ENCODE data around the gene SYT5. TPM values are rescaled to one million over a fixed set of nuclear protein-coding genes. Genes with fewer than 3 reads are reported as not detected.
A peak's percentile ranks its signal among the peaks of the same experiment; 100 is the strongest.

Gene SYT5
- total RNA-seq, 2 experiments from 2014 or later = 0.84 TPM; not detected in 1

- no peak overlapping the region for H3K4me2 ChIP-seq (ENCODE audit: low read length)
- H3K36me3 ChIP-seq (ENCODE audit: insufficient read depth, low read length) = no peaks in the 10 kb centered on the region
- H4K20me1 ChIP-seq (ENCODE audit: insufficient read depth, low read length) = no peaks in the 10 kb centered on the region
- H3K4me1 ChIP-seq (ENCODE audit: insufficient read depth, low read length, poor library complexity, severe bottlenecking) = peaks cover 45% of the 10 kb centered on the region
- ChIA-PET POLR2A (no interaction called here), CTCF (ENCODE audit: unreplicated experiment) (no interaction called here)
- TF ChIP-seq, protein P1, sequence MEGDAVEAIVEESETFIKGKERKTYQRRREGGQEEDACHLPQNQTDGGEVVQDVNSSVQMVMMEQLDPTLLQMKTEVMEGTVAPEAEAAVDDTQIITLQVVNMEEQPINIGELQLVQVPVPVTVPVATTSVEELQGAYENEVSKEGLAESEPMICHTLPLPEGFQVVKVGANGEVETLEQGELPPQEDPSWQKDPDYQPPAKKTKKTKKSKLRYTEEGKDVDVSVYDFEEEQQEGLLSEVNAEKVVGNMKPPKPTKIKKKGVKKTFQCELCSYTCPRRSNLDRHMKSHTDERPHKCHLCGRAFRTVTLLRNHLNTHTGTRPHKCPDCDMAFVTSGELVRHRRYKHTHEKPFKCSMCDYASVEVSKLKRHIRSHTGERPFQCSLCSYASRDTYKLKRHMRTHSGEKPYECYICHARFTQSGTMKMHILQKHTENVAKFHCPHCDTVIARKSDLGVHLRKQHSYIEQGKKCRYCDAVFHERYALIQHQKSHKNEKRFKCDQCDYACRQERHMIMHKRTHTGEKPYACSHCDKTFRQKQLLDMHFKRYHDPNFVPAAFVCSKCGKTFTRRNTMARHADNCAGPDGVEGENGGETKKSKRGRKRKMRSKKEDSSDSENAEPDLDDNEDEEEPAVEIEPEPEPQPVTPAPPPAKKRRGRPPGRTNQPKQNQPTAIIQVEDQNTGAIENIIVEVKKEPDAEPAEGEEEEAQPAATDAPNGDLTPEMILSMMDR (conservative IDR thresholded peaks at IDR 0.05; ENCODE audit: low read length) = no peak
- no peak for TF ChIP-seq EZH2phosphoT487 (IDR thresholded peaks at IDR 0.05; ENCODE audit: borderline replicate concordance, low read depth, low read length)
- no peak overlapping the region for H2AFZ ChIP-seq (ENCODE audit: low read length)
- H3K9me3 ChIP-seq (ENCODE audit: low read length) = no peaks in the 10 kb centered on the region
- H3K9me2 ChIP-seq (ENCODE audit: insufficient read depth, low read length) = no peaks in the 10 kb centered on the region
- BruUV-seq (replicated peaks) = no TSS peak
- H3K27ac ChIP-seq (ENCODE audit: low read depth, low read length, poor library complexity, severe bottlenecking) = no peak overlapping the region
- no peaks in the 10 kb centered on the region for H3K79me2 ChIP-seq (ENCODE audit: insufficient read depth, low read depth, low read length)
- intact Hi-C loops (cut with micrococcal nuclease; ENCODE audit: unreplicated experiment) = no loop called here
- no peak for DNase-seq (ENCODE audit: low spot score)
- H3K4me3 ChIP-seq (ENCODE audit: low read depth, low read length, poor library complexity, severe bottlenecking) = no peak overlapping the region
Measured at GRCh38 chr19:55137915-55138314, 42.2 kb downstream of the SYT5 start.

- TF ChIP-seq, protein P1 (conservative IDR thresholded peaks at IDR 0.05; ENCODE audit: low read length) = no peak
- TF ChIP-seq EZH2phosphoT487 (IDR thresholded peaks at IDR 0.05; ENCODE audit: borderline replicate concordance, low read depth, low read length) = no peak
- H3K4me3 ChIP-seq (ENCODE audit: low read depth, low read length, poor library complexity, severe bottlenecking) = no peak overlapping the region
- BruUV-seq (replicated peaks) = no TSS peak
- H3K9me3 ChIP-seq (ENCODE audit: low read length) = no peaks in the 10 kb centered on the region
- H2AFZ ChIP-seq (ENCODE audit: low read length) = no peak overlapping the region
- no peaks in the 10 kb centered on the region for H3K9me2 ChIP-seq (ENCODE audit: insufficient read depth, low read length)
- no peaks in the 10 kb centered on the region for H3K36me3 ChIP-seq (ENCODE audit: insufficient read depth, low read length)
- intact Hi-C loops (cut with micrococcal nuclease; ENCODE audit: unreplicated experiment) = no loop called here
- CTCF ChIA-PET (ENCODE audit: unreplicated experiment) = interaction anchor here (0.6 kb wide), 1 partner anchor 62 kb away, joined by 3 read pairs; no protein-coding TSS in a partner anchor
- H3K27ac ChIP-seq (ENCODE audit: low read depth, low read length, poor library complexity, severe bottlenecking) = no peak overlapping the region
- H3K79me2 ChIP-seq (ENCODE audit: insufficient read depth, low read depth, low read length) = no peaks in the 10 kb centered on the region
- H4K20me1 ChIP-seq (ENCODE audit: insufficient read depth, low read length) = no peaks in the 10 kb centered on the region
- peaks cover 49% of the 10 kb centered on the region for H3K4me1 ChIP-seq (ENCODE audit: insufficient read depth, low read length, poor library complexity, severe bottlenecking)
- H3K4me2 ChIP-seq (ENCODE audit: low read length) = no peak overlapping the region
- DNase-seq (ENCODE audit: low spot score) = no peak
- POLR2A ChIA-PET = interaction anchor here (0.6 kb wide), 1 partner anchor 267 kb away, joined by 3 read pairs; no protein-coding TSS in a partner anchor
Measured at GRCh38 chr19:55136399-55137102, 43.5 kb downstream of the SYT5 start.

- intact Hi-C loops (cut with micrococcal nuclease; ENCODE audit: unreplicated experiment) = loop anchor here (1.0 kb wide), 1 partner anchor 21 kb away; no protein-coding TSS in a partner anchor
Measured at GRCh38 chr19:55134736-55135135, 45.4 kb downstream of the SYT5 start.

More at GRCh38 chr19:55134736-55135135, 45.4 kb downstream of the SYT5 start:
- H3K79me2 ChIP-seq (ENCODE audit: insufficient read depth, low read depth, low read length) = no peaks in the 10 kb centered on the region
- no peaks in the 10 kb centered on the region for H3K9me2 ChIP-seq (ENCODE audit: insufficient read depth, low read length)
- peak overlapping the region; percentile 45 for H3K4me2 ChIP-seq (ENCODE audit: low read length)
- H3K4me1 ChIP-seq (ENCODE audit: insufficient read depth, low read length, poor library complexity, severe bottlenecking) = peaks cover 47% of the 10 kb centered on the region
- no peaks in the 10 kb centered on the region for H3K36me3 ChIP-seq (ENCODE audit: insufficient read depth, low read length)
- H4K20me1 ChIP-seq (ENCODE audit: insufficient read depth, low read length) = no peaks in the 10 kb centered on the region
- BruUV-seq (replicated peaks) = no TSS peak
- POLR2A ChIA-PET = no interaction called here
- CTCF ChIA-PET (ENCODE audit: unreplicated experiment) = no interaction called here
- DNase-seq (ENCODE audit: low spot score) = peak; percentile 31
- no peak overlapping the region for H3K4me3 ChIP-seq (ENCODE audit: low read depth, low read length, poor library complexity, severe bottlenecking)
- H3K27ac ChIP-seq (ENCODE audit: low read depth, low read length, poor library complexity, severe bottlenecking) = peak overlapping the region; percentile 52
- no peaks in the 10 kb centered on the region for H3K9me3 ChIP-seq (ENCODE audit: low read length)
- TF ChIP-seq, protein P1 (conservative IDR thresholded peaks at IDR 0.05; ENCODE audit: low read length) = no peak
- TF ChIP-seq EZH2phosphoT487 (IDR thresholded peaks at IDR 0.05; ENCODE audit: borderline replicate concordance, low read depth, low read length) = no peak
- H2AFZ ChIP-seq (ENCODE audit: low read length) = no peak overlapping the region; the same call in 1 of the 2 replicates

Measured in OCI-LY7 (cell line).